Measurements from ENCODE around the gene ZNF536.
"Not testable (repeated sequence)": the region's sequence is repeated elsewhere in the genome, so short reads cannot be mapped to it uniquely, and the experiment has no call there.

The ZNF536 gene

DNA sequence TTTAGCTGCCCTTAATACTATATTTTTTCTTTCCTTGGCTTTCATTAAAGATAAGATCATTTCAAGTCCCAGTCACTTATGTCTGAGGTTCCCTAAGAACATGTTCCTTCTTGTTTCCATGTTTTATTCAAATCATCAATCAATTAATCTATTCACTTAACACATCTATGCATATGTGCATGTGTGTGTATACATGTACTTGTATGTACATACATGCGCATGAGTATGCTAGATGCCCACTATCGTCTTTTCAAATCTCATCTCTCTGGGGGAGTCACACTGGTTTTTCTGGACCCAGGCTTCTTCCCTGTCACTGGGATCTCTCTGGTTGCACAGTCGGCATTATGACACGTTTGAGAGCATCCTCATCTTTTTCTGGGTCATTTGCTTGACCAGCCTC lies 108.9 kb downstream of the ZNF536 start:
- DNase-seq (ENCODE audit: extremely low spot score) = no peak
- no peak for TF ChIP-seq CTCF (IDR thresholded peaks at IDR 0.05; ENCODE audit: control extremely low read depth, extremely low read depth, low read depth, missing control alignments)
- CTCF ChIA-PET = no interaction called here
- POLR2A ChIA-PET = no interaction called here

DNA sequence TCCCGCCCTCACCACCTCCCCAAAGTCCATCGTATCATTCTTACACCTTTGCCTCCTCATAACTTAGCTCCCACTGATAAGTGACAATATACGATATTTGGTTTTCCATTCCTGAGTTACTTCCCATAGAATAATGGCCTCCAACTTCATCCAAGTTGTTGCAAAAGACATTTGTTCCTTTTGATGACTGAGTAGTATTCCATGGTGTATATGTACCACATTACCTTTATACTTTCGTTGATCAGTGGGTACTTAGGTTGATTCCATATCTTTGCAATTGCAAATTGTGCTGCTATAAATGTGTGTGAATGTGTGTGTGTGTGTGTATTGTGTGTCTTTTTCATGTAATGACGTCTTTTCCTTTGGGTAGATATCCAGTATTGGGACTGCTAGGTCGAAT lies 109.6 kb downstream of the ZNF536 start:
- DNase-seq (ENCODE audit: extremely low spot score) = no peak
- POLR2A ChIA-PET = no interaction called here
- TF ChIP-seq CTCF (IDR thresholded peaks at IDR 0.05; ENCODE audit: control extremely low read depth, extremely low read depth, low read depth, missing control alignments) = no peak
- CTCF ChIA-PET = no interaction called here

- ChIA-PET POLR2A (no interaction called here), CTCF (no interaction called here)
- TF ChIP-seq CTCF (IDR thresholded peaks at IDR 0.05; ENCODE audit: control extremely low read depth, extremely low read depth, low read depth, missing control alignments) = no peak
- DNase-seq (ENCODE audit: extremely low spot score) = no peak
Observed at GRCh38 chr19:30482956-30483355, 110.8 kb downstream of the ZNF536 start.

DNA sequence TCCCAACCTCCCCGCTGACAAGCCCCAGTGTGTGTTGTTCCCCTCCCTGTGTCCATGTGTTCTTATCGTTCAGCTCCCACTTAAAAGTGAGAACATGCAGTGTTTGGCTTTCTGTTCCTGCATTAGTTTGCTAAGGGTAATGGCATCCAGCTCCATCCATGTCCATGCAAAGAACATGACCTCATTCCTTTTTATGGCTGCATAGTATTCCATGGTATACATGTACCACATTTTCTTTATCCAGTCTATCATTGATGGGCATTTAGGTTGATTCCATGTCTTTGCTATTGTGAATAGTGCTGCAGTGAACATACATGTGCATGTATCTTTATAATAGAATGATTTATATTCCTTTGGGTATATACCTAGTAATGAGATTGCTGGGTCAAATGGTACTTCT lies 114.1 kb downstream of the ZNF536 start:
- DNase-seq (ENCODE audit: extremely low spot score); POLR2A ChIA-PET: not testable (repeated sequence)
- CTCF ChIA-PET = interaction anchor here (1.3 kb wide), 1 partner anchor 9 kb away, joined by 3 read pairs; no protein-coding TSS in a partner anchor

GRCh38 chr19:30487178-30487577 lies 115.0 kb downstream of the ZNF536 start:
- ChIA-PET CTCF (no interaction called here), POLR2A (no interaction called here)
- DNase-seq (ENCODE audit: extremely low spot score) = no peak
- no peak for TF ChIP-seq CTCF (IDR thresholded peaks at IDR 0.05; ENCODE audit: control extremely low read depth, extremely low read depth, low read depth, missing control alignments)

GRCh38 chr19:30488191-30488590 lies 116.0 kb downstream of the ZNF536 start:
- DNase-seq (ENCODE audit: extremely low spot score) = no peak
- CTCF ChIA-PET = no interaction called here
- no peak for TF ChIP-seq CTCF (IDR thresholded peaks at IDR 0.05; ENCODE audit: control extremely low read depth, extremely low read depth, low read depth, missing control alignments)
- POLR2A ChIA-PET = no interaction called here

GRCh38 chr19:30490760-30491159 lies 118.6 kb downstream of the ZNF536 start:
- CTCF ChIA-PET = no interaction called here
- DNase-seq (ENCODE audit: extremely low spot score) = no peak

More at GRCh38 chr19:30490760-30491159, 118.6 kb downstream of the ZNF536 start:
- POLR2A ChIA-PET = no interaction called here
- no peak for TF ChIP-seq CTCF (IDR thresholded peaks at IDR 0.05; ENCODE audit: control extremely low read depth, extremely low read depth, low read depth, missing control alignments)
